Measurements from ENCODE around the gene HS3ST1.

GRCh38 chr4:11402192-11402591 lies 26.5 kb downstream of the HS3ST1 start:
- TF ChIP-seq TAF1 (IDR thresholded peaks at IDR 0.05; ENCODE audit: low read depth) (no peak), TCF12 (IDR thresholded peaks at IDR 0.05; ENCODE audit: low read depth) (no peak), EP300 (IDR thresholded peaks at IDR 0.05; ENCODE audit: borderline replicate concordance) (no peak), YY1 (IDR thresholded peaks at IDR 0.05; ENCODE audit: low read depth) (no peak), RAD21 (IDR thresholded peaks at IDR 0.05; ENCODE audit: low read depth) (no peak)

Data from Ishikawa (cell line).